Measurements from ENCODE around the gene ATCAY. TPM values are rescaled to one million over a fixed set of nuclear protein-coding genes. Genes with fewer than 3 reads are reported as not detected.
"Not testable (repeated sequence)": the region's sequence is repeated elsewhere in the genome, so short reads cannot be mapped to it uniquely, and the experiment has no call there.

The ATCAY gene
- total RNA-seq, 1 donor from 2014 or later, result not detected

DNA sequence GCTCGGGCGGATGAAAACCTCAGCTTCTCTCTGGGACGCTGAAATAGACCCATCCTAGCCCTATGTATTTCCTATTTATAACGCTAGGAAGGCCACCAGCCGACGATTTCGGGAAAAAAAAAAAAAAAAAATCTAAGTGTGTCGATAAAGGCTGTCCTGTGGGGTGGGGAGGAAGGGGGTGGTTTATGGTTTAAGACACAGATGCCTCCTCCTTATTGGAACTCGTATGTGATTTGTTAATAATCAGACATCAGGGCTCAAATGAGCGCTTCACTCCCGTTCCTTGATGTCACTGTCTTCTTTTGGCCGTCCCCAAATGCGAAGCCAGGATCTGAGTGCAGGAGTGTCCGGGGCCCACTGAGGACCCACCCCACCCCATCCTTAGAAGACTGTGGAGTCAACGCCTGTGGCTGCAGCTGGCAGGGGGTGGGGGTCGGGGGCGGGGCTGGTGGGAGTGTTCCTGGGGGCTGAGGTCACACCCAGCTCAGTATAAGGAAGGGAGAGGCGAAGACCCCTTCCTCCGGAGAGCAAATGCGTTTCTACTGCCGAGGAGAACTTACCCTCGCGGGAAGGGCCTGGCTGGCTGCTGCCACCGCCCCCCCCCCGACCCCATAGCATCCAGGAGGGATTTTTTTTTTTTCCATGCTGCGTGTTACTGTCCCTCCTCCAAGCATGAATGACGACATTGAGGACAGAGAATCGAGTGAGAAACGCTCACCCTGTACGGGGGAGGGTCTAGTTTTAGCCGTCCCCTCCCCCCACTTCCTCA lies 971 bp downstream of the ATCAY start:
- DNase-seq, result no peak
- Histone ChIP-seq H3K4me3 (no peak overlapping the region), H3K4me1 (no peaks in the 10 kb centered on the region), H3K36me3 (no peaks in the 10 kb centered on the region), H3K27ac (replicated peaks) (no peak overlapping the region), H3K27me3 (ENCODE audit: low read depth) (peaks cover 77% of the 10 kb centered on the region), H3K9me3 (replicated peaks) (no peaks in the 10 kb centered on the region)
- intact Hi-C loops (cut with micrococcal nuclease), result no loop called here
- TF ChIP-seq, protein P1, sequence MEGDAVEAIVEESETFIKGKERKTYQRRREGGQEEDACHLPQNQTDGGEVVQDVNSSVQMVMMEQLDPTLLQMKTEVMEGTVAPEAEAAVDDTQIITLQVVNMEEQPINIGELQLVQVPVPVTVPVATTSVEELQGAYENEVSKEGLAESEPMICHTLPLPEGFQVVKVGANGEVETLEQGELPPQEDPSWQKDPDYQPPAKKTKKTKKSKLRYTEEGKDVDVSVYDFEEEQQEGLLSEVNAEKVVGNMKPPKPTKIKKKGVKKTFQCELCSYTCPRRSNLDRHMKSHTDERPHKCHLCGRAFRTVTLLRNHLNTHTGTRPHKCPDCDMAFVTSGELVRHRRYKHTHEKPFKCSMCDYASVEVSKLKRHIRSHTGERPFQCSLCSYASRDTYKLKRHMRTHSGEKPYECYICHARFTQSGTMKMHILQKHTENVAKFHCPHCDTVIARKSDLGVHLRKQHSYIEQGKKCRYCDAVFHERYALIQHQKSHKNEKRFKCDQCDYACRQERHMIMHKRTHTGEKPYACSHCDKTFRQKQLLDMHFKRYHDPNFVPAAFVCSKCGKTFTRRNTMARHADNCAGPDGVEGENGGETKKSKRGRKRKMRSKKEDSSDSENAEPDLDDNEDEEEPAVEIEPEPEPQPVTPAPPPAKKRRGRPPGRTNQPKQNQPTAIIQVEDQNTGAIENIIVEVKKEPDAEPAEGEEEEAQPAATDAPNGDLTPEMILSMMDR (IDR thresholded peaks at IDR 0.05; ENCODE audit: borderline replicate concordance), result no peak

DNA sequence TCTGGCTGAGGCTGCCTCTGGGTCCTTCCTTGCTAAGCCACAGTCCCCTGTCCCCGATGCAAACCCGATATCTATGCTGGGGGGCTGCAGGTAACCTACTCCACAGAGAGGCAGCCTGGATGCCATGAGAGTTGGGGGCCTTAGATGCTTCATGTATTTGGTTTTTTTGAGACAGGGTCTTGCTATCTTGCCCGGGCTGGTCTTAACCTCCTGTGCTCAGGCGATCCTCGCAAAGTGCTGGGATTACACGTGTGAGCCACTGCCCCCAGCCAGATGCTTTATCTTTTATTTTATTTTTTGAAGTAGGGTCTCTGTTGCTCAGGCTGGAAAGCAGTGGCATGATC lies 1.5 kb downstream of the ATCAY start:
- Histone ChIP-seq H3K4me1 (no peaks in the 10 kb centered on the region), H3K27me3 (ENCODE audit: low read depth) (peaks cover 77% of the 10 kb centered on the region), H3K4me3 (no peak overlapping the region), H3K36me3 (no peaks in the 10 kb centered on the region), H3K9me3 (replicated peaks) (no peaks in the 10 kb centered on the region), H3K27ac (replicated peaks) (no peak overlapping the region)
- TF ChIP-seq, protein P1 (IDR thresholded peaks at IDR 0.05; ENCODE audit: borderline replicate concordance), result no peak
- no peak for DNase-seq
- intact Hi-C loops (cut with micrococcal nuclease), result no loop called here

DNA sequence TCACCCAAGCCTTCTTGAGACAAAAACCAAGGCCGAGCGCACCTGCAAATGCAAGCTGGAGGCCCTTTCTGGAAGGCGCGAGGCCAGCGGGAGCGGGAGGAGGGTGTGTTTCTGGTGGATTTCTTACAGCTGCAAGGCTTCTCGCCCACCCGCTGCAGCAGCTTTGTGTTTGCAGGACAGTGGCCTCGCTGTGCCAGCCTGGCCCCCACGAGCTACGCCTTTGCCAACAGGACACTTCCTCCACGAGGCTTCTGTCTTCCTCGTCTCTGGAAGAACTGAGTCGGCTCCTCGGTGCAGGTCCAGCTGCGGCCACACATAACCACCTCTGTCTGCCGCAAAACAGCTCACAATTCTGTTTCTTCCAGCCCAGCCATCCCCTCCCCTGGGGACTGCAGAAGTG lies 10.1 kb downstream of the ATCAY start:
- TF ChIP-seq, protein P1 (IDR thresholded peaks at IDR 0.05; ENCODE audit: borderline replicate concordance), result no peak
- H3K4me1 ChIP-seq, result no peaks in the 10 kb centered on the region

DNA sequence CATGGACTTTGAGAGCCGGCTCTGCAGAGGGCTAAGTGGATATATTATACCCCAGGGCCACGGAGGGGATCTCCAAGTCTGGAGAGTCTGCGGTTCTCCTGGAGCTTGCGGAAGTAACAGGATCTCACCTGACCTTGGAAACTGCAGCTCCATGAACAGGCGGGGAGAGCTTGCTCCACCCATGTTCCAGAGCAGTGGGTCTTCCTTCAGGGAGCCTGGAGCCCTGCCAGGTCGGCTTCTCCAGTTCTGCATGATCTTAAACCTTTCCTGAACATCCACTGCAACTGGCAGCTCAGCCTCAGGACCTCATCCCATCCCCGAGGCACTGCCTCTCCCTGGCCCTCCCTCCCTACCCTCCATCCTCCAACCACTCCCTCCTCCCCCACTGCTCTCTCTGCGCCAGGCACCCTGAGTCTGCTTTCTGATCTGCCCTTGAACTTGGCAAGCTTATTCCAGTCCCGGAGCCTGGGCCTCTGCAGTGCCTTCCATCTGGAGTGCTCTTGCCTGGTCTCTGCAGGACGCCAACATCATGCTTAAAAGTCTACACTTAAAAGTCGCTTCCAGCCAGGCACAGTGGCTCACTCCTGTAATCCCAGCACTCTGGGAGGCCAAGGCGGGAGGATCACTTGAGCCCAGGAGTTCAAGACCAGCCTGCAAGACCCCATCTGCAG lies 13.2 kb downstream of the ATCAY start:
- peaks cover 1% of the 10 kb centered on the region for H3K27me3 ChIP-seq (ENCODE audit: low read depth)
- H3K4me1 ChIP-seq, result no peaks in the 10 kb centered on the region
- no peaks in the 10 kb centered on the region for H3K36me3 ChIP-seq
- TF ChIP-seq, protein P1 (IDR thresholded peaks at IDR 0.05; ENCODE audit: borderline replicate concordance), result no peak
- H3K4me3 ChIP-seq, result no peak overlapping the region
- peaks cover 7% of the 10 kb centered on the region for H3K9me3 ChIP-seq (replicated peaks)
- intact Hi-C loops (cut with micrococcal nuclease), result no loop called here
- no peak for DNase-seq
- H3K27ac ChIP-seq (replicated peaks), result no peak overlapping the region

More for the DNA sequence above, 10.1 kb downstream of the ATCAY start:
- H3K27ac ChIP-seq (replicated peaks), result no peak overlapping the region
- no peaks in the 10 kb centered on the region for H3K27me3 ChIP-seq (ENCODE audit: low read depth)
- no peak overlapping the region for H3K4me3 ChIP-seq
- intact Hi-C loops (cut with micrococcal nuclease), result no loop called here
- DNase-seq, result no peak
- no peaks in the 10 kb centered on the region for H3K9me3 ChIP-seq (replicated peaks)
- no peaks in the 10 kb centered on the region for H3K36me3 ChIP-seq

DNA sequence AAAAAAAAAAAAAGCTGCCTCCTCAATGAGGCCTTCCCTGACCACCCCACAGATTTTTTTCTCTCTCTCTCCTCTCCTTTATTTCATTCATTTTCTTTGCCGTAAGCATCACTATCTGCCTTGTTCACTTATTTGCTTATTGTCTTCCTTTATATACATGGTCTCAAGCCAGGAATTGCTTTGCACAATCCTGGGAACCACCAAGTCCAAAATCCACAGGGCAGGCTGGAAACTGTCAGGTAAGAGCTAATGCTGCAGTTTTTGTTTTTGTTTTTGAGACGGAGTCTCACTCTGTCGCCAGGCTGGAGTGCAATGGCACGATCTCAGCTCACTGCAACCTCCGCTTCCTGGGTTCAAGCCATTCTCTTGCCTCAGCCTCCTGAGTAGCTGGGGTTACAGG lies 14.5 kb downstream of the ATCAY start:
- intact Hi-C loops (cut with micrococcal nuclease); DNase-seq; H3K36me3 ChIP-seq; H3K27ac ChIP-seq (replicated peaks); H3K4me1 ChIP-seq; H3K4me3 ChIP-seq; H3K27me3 ChIP-seq (ENCODE audit: low read depth): not testable (repeated sequence)
- H3K9me3 ChIP-seq (replicated peaks), result peaks cover 11% of the 10 kb centered on the region

DNA sequence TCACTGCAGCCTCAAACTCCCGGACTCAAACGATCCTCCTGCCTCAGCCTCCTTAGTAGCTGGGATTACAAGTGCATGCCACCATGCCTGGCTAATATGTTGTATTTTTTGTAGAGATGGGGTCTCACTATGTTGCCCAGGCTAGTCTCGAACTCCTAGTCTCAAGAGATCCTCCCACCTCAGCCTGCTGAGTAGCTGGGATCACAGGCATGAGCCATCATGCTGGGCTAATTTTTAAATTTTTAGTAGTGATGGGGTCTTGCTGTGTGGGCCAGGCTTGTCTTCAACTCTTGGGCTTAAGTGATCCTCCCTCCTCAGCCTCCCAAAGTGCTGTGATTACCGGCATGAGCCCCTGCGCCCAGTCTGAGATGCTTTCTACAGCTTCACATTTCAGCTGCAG lies 15.3 kb downstream of the ATCAY start:
- no peak for DNase-seq
- Histone ChIP-seq H3K4me3 (no peak overlapping the region), H3K36me3 (no peaks in the 10 kb centered on the region), H3K4me1 (no peaks in the 10 kb centered on the region), H3K9me3 (replicated peaks) (peaks cover 11% of the 10 kb centered on the region), H3K27ac (replicated peaks) (no peak overlapping the region), H3K27me3 (ENCODE audit: low read depth) (peaks cover 4% of the 10 kb centered on the region)
- intact Hi-C loops (cut with micrococcal nuclease), result no loop called here
- TF ChIP-seq, protein P1 (IDR thresholded peaks at IDR 0.05; ENCODE audit: borderline replicate concordance), result no peak

Data from left ventricle myocardium inferior (tissue), 1 donor.